Measurements from ENCODE around the gene KRT79.
"Not testable (repeated sequence)": the region's sequence is repeated elsewhere in the genome, so short reads cannot be mapped to it uniquely, and the experiment has no call there.

The KRT79 gene

DNA sequence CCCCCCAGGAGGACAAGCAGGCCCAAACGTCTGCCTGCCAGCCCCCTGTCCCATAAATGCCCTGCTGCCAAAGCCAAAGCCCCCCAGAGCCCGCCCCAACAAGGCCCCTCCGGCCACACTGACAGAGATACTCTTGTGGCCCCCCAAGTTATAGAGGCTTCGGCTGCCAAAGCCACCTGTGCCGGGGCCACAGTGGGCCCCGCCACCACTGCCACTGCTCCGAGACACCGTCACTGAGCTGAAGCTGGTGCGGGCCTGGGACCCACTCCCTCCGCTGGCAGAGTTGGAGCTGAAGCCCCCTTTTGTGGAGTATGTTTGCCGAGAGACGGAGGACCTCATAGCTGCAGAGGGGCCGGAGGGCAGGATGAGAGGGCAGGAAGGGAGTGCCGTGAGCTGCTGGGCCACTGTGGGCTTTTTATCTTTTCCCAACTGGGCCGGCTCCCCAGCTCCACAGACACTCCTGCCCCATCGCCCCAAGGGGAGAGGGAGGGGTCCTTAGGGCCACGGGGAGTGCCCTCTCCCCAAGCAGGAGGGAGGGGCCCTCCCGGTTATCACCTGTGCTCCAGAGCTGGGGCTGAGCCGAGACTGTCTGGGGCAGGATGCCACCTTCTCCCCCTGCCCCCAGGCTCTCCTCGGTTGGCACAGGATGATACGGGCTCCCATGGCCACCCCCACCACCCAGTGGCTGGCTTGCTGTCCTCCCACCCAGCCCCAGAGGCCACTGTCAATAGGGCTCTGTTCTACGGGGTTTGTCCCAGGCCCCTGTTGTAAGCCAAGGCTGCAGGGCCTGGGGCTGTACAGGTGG, at the start of gene KRT79:
Gene KRT79 (minus strand): TSS at position 390 of the 805 bp plus-strand sequence. CDS start 51 bp downstream, at position 339.
- in situ Hi-C loops (cut with HindIII; ENCODE audit: low sequenced_read_pairs): no loop called here

DNA sequence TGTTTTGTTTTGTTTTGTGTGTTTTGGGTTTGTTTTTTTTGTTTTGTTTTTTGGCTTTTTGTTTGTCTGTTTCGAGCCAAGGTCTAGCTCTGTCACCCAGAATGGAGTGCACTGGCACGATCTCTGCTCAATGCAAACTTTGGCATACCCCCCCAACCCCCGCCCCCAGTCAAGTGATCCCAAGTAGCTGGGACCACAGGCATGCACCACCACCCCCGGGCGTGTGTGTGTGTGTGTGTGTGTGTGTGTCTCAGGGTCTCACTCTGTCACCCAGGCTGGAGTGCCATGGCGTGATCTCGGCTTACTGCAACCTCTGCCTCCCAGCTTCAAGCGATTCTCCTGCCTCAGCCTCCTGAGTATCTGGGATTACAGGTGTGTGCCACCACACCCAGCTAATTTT, 46.4 kb upstream of the KRT79 start:
- in situ Hi-C loops (cut with HindIII; ENCODE audit: low sequenced_read_pairs): not testable (repeated sequence)

- in situ Hi-C loops (cut with HindIII; ENCODE audit: low sequenced_read_pairs): no loop called here
Observed at GRCh38 chr12:52879394-52880351, 45.6 kb upstream of the KRT79 start.

- in situ Hi-C loops (cut with HindIII; ENCODE audit: low sequenced_read_pairs): no loop called here
Observed at GRCh38 chr12:52878507-52879393, 44.6 kb upstream of the KRT79 start.

DNA sequence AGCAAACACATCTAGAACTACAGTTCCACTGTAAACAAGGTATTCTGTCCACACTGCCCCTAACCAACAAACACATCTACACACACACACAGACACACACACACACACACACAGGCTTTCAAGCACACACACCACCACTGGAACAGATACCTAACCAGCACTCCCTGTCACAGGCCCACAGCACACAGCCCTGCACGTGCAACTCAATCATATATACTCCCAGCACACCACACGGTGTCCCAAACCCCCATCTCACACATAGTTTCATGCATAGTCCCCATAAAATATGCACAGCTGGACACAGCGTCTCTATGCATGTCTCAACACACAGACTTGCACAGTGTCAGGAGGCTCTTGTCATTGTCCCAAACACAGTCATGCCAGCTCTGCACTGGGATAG, 43.1 kb upstream of the KRT79 start:
- in situ Hi-C loops (cut with HindIII; ENCODE audit: low sequenced_read_pairs): no loop called here

- in situ Hi-C loops (cut with HindIII; ENCODE audit: low sequenced_read_pairs): no loop called here
Observed at GRCh38 chr12:52876372-52876771, 42.3 kb upstream of the KRT79 start.

DNA sequence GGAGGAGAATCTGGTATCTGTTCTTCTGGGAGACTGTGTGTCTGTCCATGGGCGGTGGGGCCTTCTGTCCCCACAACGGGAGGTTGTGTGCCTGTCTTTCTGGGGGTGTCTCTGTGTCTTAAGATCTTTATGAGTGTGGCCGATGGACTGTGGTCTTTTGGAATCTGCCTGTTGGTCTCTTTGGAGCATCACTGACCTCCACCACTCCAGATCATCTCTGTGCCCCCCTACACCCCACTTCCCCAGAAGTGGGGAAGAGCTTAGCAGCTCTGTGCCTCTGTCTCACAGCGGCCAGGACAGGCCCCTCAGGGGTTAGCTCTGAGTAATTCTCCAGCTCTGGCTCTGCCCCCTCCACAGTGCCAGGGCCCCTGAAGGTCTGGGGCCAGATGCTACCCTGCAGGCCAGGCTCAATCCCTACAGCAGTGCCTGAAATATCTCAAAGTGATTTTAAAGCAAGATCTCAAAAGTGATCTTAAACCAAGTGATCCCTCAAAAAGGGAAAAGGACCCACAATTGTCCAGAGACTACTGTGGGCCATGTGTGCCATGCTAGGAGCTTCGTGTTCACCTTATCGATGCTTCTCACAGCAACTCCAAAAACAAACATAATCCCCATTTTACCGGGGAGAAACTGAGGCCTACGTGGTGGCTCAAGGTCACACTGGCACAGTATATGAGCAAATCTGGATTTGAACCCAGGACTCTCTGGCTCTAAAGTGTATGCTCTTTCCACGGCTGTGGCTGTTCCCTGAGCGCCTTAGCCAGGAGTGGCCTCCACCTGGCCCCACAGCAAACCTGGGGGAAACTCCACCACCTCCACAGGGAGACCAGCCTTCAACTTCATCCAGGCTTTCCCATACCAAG, 40.7 kb upstream of the KRT79 start:
- in situ Hi-C loops (cut with HindIII; ENCODE audit: low sequenced_read_pairs): loop anchor here (25.0 kb wide), 1 partner anchor 488 kb away; the partner anchor contains the start of gene KRT84

GRCh38 chr12:52873832-52874572, 39.9 kb upstream of the KRT79 start:
- in situ Hi-C loops (cut with HindIII; ENCODE audit: low sequenced_read_pairs): loop anchor here (25.0 kb wide), 1 partner anchor 487 kb away; the partner anchor contains the start of gene KRT84

- in situ Hi-C loops (cut with HindIII; ENCODE audit: low sequenced_read_pairs): loop anchor here (25.0 kb wide), 1 partner anchor 486 kb away; the partner anchor contains the start of gene KRT84
Observed at GRCh38 chr12:52873513-52873831, 39.4 kb upstream of the KRT79 start.

DNA sequence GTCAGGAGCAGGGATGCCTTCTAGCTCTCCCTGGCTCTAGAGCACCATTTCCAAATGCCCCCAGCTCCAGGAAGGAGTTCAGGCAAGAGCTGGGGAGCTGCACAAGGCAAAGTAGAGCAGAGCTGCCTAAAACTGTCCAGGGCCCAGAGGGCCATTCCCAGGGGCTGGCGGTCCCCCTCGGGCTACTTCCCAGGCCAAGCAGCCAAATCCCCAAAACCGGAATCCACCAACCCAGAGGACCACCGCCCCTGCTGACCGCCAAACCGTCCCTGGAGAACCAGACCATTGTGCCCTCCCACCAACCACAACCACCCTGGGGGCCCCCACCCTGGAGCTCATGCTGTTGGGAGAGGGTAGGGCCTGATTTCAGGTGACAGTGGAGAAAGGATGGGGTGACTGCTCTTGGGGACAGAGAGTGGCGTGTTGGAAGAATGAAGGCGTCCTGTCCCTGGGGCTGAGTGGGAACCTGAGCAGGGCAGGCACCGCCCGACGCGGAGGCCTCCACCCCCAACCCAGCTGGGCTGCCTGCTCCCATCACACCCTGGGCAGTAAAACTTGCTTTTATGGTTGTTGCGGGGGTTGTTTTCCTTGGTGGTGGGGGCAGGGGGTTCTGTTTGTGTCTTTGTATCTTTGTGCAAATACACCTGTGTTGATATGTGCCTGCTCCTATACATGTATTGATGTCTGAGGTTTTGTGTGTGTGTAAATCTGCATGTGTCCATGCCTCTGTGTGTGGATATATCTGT, 38.7 kb upstream of the KRT79 start:
- in situ Hi-C loops (cut with HindIII; ENCODE audit: low sequenced_read_pairs): loop anchor here (25.0 kb wide), 1 partner anchor 486 kb away; the partner anchor contains the start of gene KRT84

DNA sequence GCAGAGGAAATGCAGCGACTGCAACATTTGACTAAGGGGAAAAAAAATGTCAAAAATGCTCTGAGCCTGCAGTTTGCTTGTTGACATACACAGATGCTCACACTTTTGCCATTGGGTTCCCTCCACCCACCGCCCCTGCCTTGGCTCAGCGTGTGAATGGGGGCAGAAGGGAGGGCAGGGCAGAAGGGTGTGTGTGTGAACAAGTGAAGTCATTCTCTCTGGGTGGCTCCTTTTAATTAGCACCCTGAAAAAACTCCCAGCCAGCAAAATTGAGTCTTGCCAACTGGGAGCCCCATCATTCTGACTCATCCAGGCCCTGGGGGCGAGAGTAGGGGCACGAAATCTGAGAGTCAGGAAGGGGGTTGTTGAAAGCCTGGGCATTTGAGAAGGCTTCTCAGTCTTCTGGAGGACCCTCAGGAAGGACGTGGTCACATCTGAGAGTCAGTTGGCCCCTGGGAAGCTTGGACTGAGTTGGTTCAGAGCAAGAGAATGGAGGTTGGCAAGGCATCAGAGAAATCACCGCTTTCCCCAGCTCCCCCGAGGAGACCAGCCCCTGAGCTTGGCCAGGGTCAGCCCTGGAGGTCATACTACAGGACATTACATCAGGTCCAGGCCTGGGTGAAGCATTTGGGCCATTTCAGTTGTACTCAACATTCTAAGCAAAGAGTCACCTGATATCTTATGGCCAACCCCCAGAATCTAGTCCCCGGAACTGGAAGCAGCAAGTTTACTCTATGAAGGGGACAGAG, 37.4 kb upstream of the KRT79 start:
- in situ Hi-C loops (cut with HindIII; ENCODE audit: low sequenced_read_pairs): loop anchor here (25.0 kb wide), 1 partner anchor 484 kb away; the partner anchor contains the start of gene KRT84

DNA sequence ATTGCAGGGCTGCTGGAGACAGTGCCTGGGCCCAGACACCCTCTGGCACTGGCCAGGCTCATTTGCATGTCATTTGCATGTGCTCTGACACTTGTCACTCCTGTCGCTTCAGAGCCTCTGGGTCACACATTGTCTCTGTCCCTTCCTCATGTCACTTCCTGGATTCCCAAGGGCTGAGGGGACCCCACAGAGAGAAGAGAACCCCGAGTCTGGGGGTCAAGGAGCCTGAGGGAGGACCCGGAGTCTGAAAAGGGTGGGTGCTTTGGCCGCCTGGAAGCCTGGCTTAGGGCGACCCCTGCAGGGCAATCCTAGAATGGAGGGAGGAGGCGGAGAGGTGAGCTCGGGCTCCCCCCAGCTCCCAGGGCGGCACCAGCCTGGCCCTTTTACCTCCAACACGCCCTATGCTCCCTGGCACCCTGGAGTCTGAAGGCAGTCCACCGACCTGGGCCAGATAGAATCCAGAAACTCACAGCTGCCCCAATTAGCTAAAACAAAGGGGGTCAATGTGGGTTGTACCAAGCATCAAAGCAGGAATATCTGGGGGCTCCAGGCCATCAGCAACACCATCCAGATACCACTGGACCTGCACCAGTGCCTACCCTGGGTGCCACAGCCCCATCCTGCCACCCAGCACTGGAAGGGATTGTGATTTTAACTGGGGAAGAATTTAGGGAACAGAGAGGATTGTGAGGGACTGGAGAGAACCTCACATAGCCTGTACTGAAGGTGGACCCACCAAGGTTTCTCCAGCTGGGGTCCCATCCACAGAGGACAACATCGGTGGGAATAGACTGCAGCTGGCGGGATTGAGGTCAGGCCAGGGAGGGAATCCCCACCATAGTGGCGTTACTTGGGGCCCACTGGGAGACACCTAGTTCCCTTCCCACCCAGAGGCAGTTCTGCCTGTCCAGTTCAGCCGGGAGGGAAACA, 36.5 kb upstream of the KRT79 start:
- in situ Hi-C loops (cut with HindIII; ENCODE audit: low sequenced_read_pairs): loop anchor here (25.0 kb wide), 1 partner anchor 483 kb away; the partner anchor contains the start of gene KRT84

GRCh38 chr12:52867642-52868041, 33.5 kb upstream of the KRT79 start:
- in situ Hi-C loops (cut with HindIII; ENCODE audit: low sequenced_read_pairs): loop anchor here (25.0 kb wide), 1 partner anchor 480 kb away; the partner anchor contains the start of gene KRT84

- in situ Hi-C loops (cut with HindIII; ENCODE audit: low sequenced_read_pairs): loop anchor here (25.0 kb wide), 1 partner anchor 480 kb away; the partner anchor contains the start of gene KRT84
Observed at GRCh38 chr12:52867152-52867551, 33.0 kb upstream of the KRT79 start.

GRCh38 chr12:52865090-52865944, 31.2 kb upstream of the KRT79 start:
- in situ Hi-C loops (cut with HindIII; ENCODE audit: low sequenced_read_pairs): loop anchor here (25.0 kb wide), 1 partner anchor 478 kb away; the partner anchor contains the start of gene KRT84

Data from DLD1 (cell line).